ENCODE results near the gene KSR1. TPM values are rescaled to one million over a fixed set of nuclear protein-coding genes. Genes with fewer than 3 reads are reported as not detected.

Gene KSR1
- total and polyA plus RNA-seq, 10 of the 15 experiments (the other 5 are each of a cell fraction or from before 2014, with no cell fraction given), result 0.97 to 66.6 (median 22.9) TPM

DNA sequence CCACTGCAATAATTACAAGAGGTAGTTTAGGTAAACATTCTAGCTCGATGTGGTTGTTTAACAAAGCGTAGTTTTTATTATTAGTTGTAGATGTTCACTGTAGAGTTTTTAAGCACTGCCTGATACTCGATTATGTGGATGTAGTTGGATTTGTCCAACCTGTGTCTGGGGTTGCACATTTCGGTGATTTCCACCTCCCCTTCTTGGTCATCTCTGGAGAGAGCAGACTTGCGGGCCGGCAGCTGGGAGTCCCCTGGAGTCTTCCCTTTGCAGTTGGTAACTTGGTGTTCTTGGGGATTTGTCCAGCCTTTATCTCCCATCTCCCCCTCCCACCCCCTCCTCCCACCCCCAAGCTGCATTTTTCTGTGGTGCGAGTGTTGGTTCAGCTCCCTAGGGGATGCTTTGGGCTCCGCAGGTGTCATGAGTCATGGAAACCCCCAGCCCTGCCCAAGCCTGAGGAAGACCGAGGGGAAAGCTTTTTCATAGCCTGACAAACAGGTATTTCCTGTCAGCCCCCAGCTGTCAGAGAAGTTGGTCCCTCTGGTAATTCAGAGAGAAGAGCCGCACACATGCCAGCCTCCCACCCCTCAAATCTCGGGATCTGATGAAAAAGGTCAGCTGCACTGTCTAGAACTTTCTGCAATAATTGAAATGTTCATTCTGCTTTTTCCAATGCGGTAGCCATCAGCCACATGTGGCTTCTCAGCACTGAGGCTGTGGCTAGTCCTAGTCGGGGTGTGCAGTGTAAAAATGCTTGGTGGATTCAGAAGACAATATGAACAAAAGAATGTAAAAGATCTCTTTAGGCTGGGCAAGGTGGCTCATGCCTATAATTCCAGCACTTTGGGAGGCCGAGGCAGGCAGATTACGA, 50.3 kb downstream of the KSR1 start (continued):
- TF ChIP-seq KLF5 (IDR thresholded peaks at IDR 0.05; ENCODE audit: partially characterized antibody) (no peak), MYC (IDR thresholded peaks at IDR 0.05; ENCODE audit: insufficient read depth, insufficient read length, insufficient replicate concordance, low read length, severe bottlenecking) (no peak), CHD2 (IDR thresholded peaks at IDR 0.05; ENCODE audit: borderline replicate concordance, low read depth, low read length) (peak; percentile 30; the same call in 1 of the 2 replicates), PAX5 (IDR thresholded peaks at IDR 0.05; ENCODE audit: borderline replicate concordance, low read depth, low read length) (peak; percentile 47; the same call in 1 of the 2 replicates), MEF2B (IDR thresholded peaks at IDR 0.05; ENCODE audit: partially characterized antibody, poor library complexity, severe bottlenecking) (peak; percentile 90), SIN3A (IDR thresholded peaks at IDR 0.05; ENCODE audit: low read depth, low read length) (peak; percentile 52; the same call in 1 of the 2 replicates), POLR2AphosphoS5 (IDR thresholded peaks at IDR 0.05; ENCODE audit: low read length) (peak; percentile 66), IKZF1 (conservative IDR thresholded peaks at IDR 0.05) (peak; percentile 81)
- TF ChIP-seq, protein P1, sequence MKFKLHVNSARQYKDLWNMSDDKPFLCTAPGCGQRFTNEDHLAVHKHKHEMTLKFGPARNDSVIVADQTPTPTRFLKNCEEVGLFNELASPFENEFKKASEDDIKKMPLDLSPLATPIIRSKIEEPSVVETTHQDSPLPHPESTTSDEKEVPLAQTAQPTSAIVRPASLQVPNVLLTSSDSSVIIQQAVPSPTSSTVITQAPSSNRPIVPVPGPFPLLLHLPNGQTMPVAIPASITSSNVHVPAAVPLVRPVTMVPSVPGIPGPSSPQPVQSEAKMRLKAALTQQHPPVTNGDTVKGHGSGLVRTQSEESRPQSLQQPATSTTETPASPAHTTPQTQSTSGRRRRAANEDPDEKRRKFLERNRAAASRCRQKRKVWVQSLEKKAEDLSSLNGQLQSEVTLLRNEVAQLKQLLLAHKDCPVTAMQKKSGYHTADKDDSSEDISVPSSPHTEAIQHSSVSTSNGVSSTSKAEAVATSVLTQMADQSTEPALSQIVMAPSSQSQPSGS (IDR thresholded peaks at IDR 0.05; ENCODE audit: low read length), result peak; percentile 43; the same call in 1 of the 2 replicates

Measured in GM12878 (cell line).